PC-3 (cell line): Measurements from ENCODE around the gene PSMA3. TPM values are rescaled to one million over a fixed set of nuclear protein-coding genes. Genes with fewer than 3 reads are reported as not detected.

Experiments used
- ATAC-seq: fragments of 200-7000 bp; cut with Tn5 transposase; 2 replicates; pipeline ENCODE4 v1.9.1; 2020; ENCODE audit warnings: mild to moderate bottlenecking, moderate library complexity
- BruUV-seq: library from RNA; stranded (reverse); fragments of 400-500 nt; replicated peaks from 2 replicates; lab custom pipeline; 2021; lab: Mats Ljungman, UMichigan
- CTCF ChIA-PET: fragments of 300-600 bp; sonication (Branson Sonifier 250); formaldehyde crosslinking; loops from one replicate; lab custom pipeline; 2022; ENCODE audit warnings: antibody characterized with exemption; lab: Charles Lee
- POLR2A ChIA-PET: fragments of 300-600 bp; sonication (Branson Sonifier 250); formaldehyde crosslinking; loops from one replicate; lab custom pipeline; 2022; ENCODE audit warnings: antibody characterized with exemption; ENCODE audit not compliant: unreplicated experiment; lab: Charles Lee
- DNase-seq: peaks from one replicate; pipeline ENCODE4 v3.0.0-alpha.2; 2015
- H2AFZ ChIP-seq: fragments of 300-600 bp; sonication (generic); 2 replicates; pipeline ENCODE4 v1.6.0; 2016; ENCODE audit warnings: antibody characterized with exemption, low read length
- H3F3A ChIP-seq: fragments of 300-600 bp; sonication (generic); one replicate; pipeline ENCODE4 v1.6.0; 2017; ENCODE audit warnings: antibody characterized with exemption, low read length, control low read depth, mild to moderate bottlenecking; ENCODE audit not compliant: unreplicated experiment
- H3K27ac ChIP-seq: fragments of 300-600 bp; sonication (generic); 2 replicates; pipeline ENCODE4 v1.5.1; 2016; ENCODE audit warnings: mild to moderate bottlenecking, low read length
- H3K27me3 ChIP-seq: fragments of 300-600 bp; sonication (generic); 2 replicates; pipeline ENCODE4 v1.6.1; 2016; ENCODE audit warnings: low read length, mixed read lengths
- H3K36me3 ChIP-seq: fragments of 300-600 bp; sonication (generic); 2 replicates; pipeline ENCODE4 v1.6.1; 2016; ENCODE audit warnings: low read depth, mixed run types, low read length, mixed read lengths
- H3K4me1 ChIP-seq: fragments of 300-600 bp; sonication (generic); 2 replicates; pipeline ENCODE4 v1.5.1; 2016; ENCODE audit warnings: low read length; ENCODE audit not compliant: insufficient read depth
- H3K4me2 ChIP-seq: fragments of 300-600 bp; sonication (generic); 2 replicates; pipeline ENCODE4 v1.6.0; 2016; ENCODE audit warnings: low read length
- H3K4me3 ChIP-seq: fragments of 300-600 bp; sonication (generic); 2 replicates; pipeline ENCODE4 v1.5.1; 2016; ENCODE audit warnings: mild to moderate bottlenecking, low read length, mixed read lengths
- H3K79me2 ChIP-seq: fragments of 300-600 bp; sonication (generic); 2 replicates; pipeline ENCODE4 v1.6.1; 2017; ENCODE audit warnings: low read length, mixed read lengths
- H3K9ac ChIP-seq: fragments of 300-600 bp; sonication (generic); 2 replicates; pipeline ENCODE4 v1.6.0; 2016; ENCODE audit warnings: mild to moderate bottlenecking, low read length
- H3K9me2 ChIP-seq: fragments of 300-600 bp; sonication (generic); replicated peaks from 2 replicates; pipeline ENCODE4 v1.6.1; 2016; ENCODE audit warnings: mixed run types, low read length, mixed read lengths
- H3K9me3 ChIP-seq: fragments of 300-600 bp; sonication (generic); 2 replicates; pipeline ENCODE4 v1.6.1; 2016; ENCODE audit warnings: low read length, mixed read lengths
- H4K20me1 ChIP-seq: fragments of 300-600 bp; sonication (generic); 2 replicates; pipeline ENCODE4 v1.6.1; 2016; ENCODE audit warnings: low read length, mixed read lengths
- CTCF ChIP-seq: fragments of 300-600 bp; sonication (generic); conservative IDR thresholded peaks from 2 replicates; pipeline ENCODE4 v1.5.1; 2017; ENCODE audit warnings: antibody characterized with exemption, low read depth, mild to moderate bottlenecking, low read length
- EZH2 ChIP-seq: fragments of 300-600 bp; sonication (generic); IDR thresholded peaks from one replicate; pipeline ENCODE4 v1.6.1; 2017; ENCODE audit warnings: antibody characterized with exemption, mild to moderate bottlenecking, low read length; ENCODE audit not compliant: unreplicated experiment
- EZH2phosphoT487 ChIP-seq: fragments of 300-600 bp; sonication (generic); IDR thresholded peaks from 2 replicates; pipeline ENCODE4 v1.6.1; 2018; ENCODE audit warnings: mild to moderate bottlenecking, antibody characterized with exemption, low read length, borderline replicate concordance
- intact Hi-C: fragments of 100-400 bp; cut with micrococcal nuclease; formaldehyde crosslinking; loops from 2 replicates; pipeline ENCODE4 v1.9.0; 2023
- total RNA-seq: library from RNA; depleted of rRNA; stranded (reverse); fragments of >200 nt; gene quantifications from 2 replicates; pipeline ENCODE4 v1.2.3, GENCODE V29; 2014

PSMA3 gene
- total RNA-seq, 1 experiment from 2014 or later = 669 TPM

GRCh38 chr14:58287607-58288042, 43.0 kb downstream of the PSMA3 start:
- Histone ChIP-seq H3K9ac (no peak overlapping the region), H4K20me1 (peaks cover 54% of the 10 kb centered on the region), H3K4me2 (no peak overlapping the region), H3K36me3 (peaks cover 96% of the 10 kb centered on the region), H3K27ac (no peak overlapping the region), H3K79me2 (peaks cover 97% of the 10 kb centered on the region), H3K4me3 (no peak overlapping the region), H2AFZ (no peak overlapping the region), H3K4me1 (no peaks in the 10 kb centered on the region), H3F3A (no peaks in the 10 kb centered on the region), H3K9me2 (no peaks in the 10 kb centered on the region), H3K9me3 (no peaks in the 10 kb centered on the region), H3K27me3 (no peaks in the 10 kb centered on the region)
- ATAC-seq (no peak), DNase-seq (no peak)
- ChIA-PET CTCF (no interaction called here), POLR2A (interaction anchor here (0.8 kb wide), 1 partner anchor 10 kb away, joined by 4 read pairs; the partner anchor contains the start of gene ARID4A)
- BruUV-seq = no TSS peak
- intact Hi-C loops = no loop called here
- TF ChIP-seq EZH2 (no peak), EZH2phosphoT487 (no peak), CTCF (no peak)

GRCh38 chr14:58288106-58288792, 43.6 kb downstream of the PSMA3 start:
- no peak for TF ChIP-seq EZH2
- no peak for TF ChIP-seq EZH2phosphoT487
- TF ChIP-seq CTCF = no peak
- H3K4me2 ChIP-seq = no peak overlapping the region
- CTCF ChIA-PET = no interaction called here

GRCh38 chr14:58291646-58292045, 47.0 kb downstream of the PSMA3 start:
- ChIA-PET CTCF (no interaction called here), POLR2A (no interaction called here)
- Histone ChIP-seq H3F3A (no peaks in the 10 kb centered on the region), H3K27me3 (no peaks in the 10 kb centered on the region), H3K4me1 (peaks cover 7% of the 10 kb centered on the region), H3K9me3 (no peaks in the 10 kb centered on the region), H3K4me3 (no peak overlapping the region), H3K36me3 (peaks cover 89% of the 10 kb centered on the region), H3K4me2 (no peak overlapping the region), H3K27ac (no peak overlapping the region), H3K9me2 (no peaks in the 10 kb centered on the region), H4K20me1 (peaks cover 68% of the 10 kb centered on the region), H3K9ac (no peak overlapping the region), H3K79me2 (peaks cover 100% of the 10 kb centered on the region), H2AFZ (no peak overlapping the region)
- ATAC-seq = no peak
- no peak for DNase-seq
- intact Hi-C loops = no loop called here
- no peak for TF ChIP-seq CTCF
- no peak for TF ChIP-seq EZH2phosphoT487
- TF ChIP-seq EZH2 = no peak
- BruUV-seq = no TSS peak

More at GRCh38 chr14:58288106-58288792, 43.6 kb downstream of the PSMA3 start:
- no peaks in the 10 kb centered on the region for H3K27me3 ChIP-seq
- intact Hi-C loops = no loop called here
- no peaks in the 10 kb centered on the region for H3K4me1 ChIP-seq
- no peak overlapping the region for H2AFZ ChIP-seq
- ATAC-seq (no peak), DNase-seq (no peak)
- no peak overlapping the region for H3K9ac ChIP-seq
- peaks cover 97% of the 10 kb centered on the region for H3K79me2 ChIP-seq
- H3K4me3 ChIP-seq = no peak overlapping the region
- H3K36me3 ChIP-seq = peaks cover 95% of the 10 kb centered on the region
- H4K20me1 ChIP-seq = peaks cover 51% of the 10 kb centered on the region
- H3K9me3 ChIP-seq = no peaks in the 10 kb centered on the region
- POLR2A ChIA-PET = interaction anchor here (0.6 to 0.8 kb wide), 3 partner anchors 10 to 135 kb away, joined by 4 to 8 read pairs (median 6); partner anchors contain the start of gene ARID4A
- H3F3A ChIP-seq = no peaks in the 10 kb centered on the region
- BruUV-seq = no TSS peak
- H3K27ac ChIP-seq = no peak overlapping the region
- no peaks in the 10 kb centered on the region for H3K9me2 ChIP-seq
